Lung (tissue), 12 donors: ENCODE data around the gene BCL2L15. TPM values are rescaled to one million over a fixed set of nuclear protein-coding genes. Genes with fewer than 3 reads are reported as not detected.

Experiments used
- ATAC-seq: fragments of 200-7000 bp; cut with Tn5 transposase; one replicate; pipeline ENCODE4 v1.9.1; 2020; ENCODE audit warnings: moderate number of reproducible peaks; ENCODE audit not compliant: insufficient read depth, low FRiP score
- DNase-seq, 3 donors: peaks; one replicate each; pipeline ENCODE4 v3.0.0-alpha.2; 2013 to 2017
- H3K27ac ChIP-seq, 2 donors: one replicate each; pipeline ENCODE4 v1.5.1; 2013; ENCODE audit warnings: mild to moderate bottlenecking in 2 of 2, moderate library complexity in 2 of 2, control low read depth in 1 of 2, inconsistent platforms in 1 of 2, low read depth in 1 of 2, low read length in 1 of 2
- H3K27me3 ChIP-seq, 3 donors: one replicate each; pipeline ENCODE4 v1.5.1; 2013; ENCODE audit warnings: low read length in 2 of 3; ENCODE audit not compliant: control insufficient read depth in 3 of 3, insufficient read depth in 3 of 3
- H3K36me3 ChIP-seq, 4 donors: one replicate each; pipeline ENCODE4 v1.5.1; 2013; ENCODE audit warnings: low read length in 4 of 4, mild to moderate bottlenecking in 1 of 4, moderate library complexity in 1 of 4; ENCODE audit not compliant: control insufficient read depth in 4 of 4, insufficient read depth in 4 of 4
- H3K4me1 ChIP-seq, 5 donors: one replicate each; pipeline ENCODE4 v1.5.1; 2013; ENCODE audit warnings: low read length in 5 of 5, mild to moderate bottlenecking in 2 of 5, moderate library complexity in 1 of 5; ENCODE audit not compliant: control insufficient read depth in 5 of 5, insufficient read depth in 5 of 5
- H3K4me3 ChIP-seq: one replicate; pipeline ENCODE4 v1.5.1; 2013; ENCODE audit warnings: mild to moderate bottlenecking, control low read depth, moderate library complexity
- H3K9ac ChIP-seq, 2 donors: one replicate each; pipeline ENCODE4 v1.5.1; 2013; ENCODE audit warnings: low read length in 2 of 2, control low read depth in 1 of 2; ENCODE audit not compliant: insufficient read depth in 1 of 2
- H3K9me3 ChIP-seq, 4 donors: one replicate each; pipeline ENCODE4 v1.5.1; 2013; ENCODE audit warnings: low read length in 3 of 4, mild to moderate bottlenecking in 1 of 4, moderate library complexity in 1 of 4; ENCODE audit not compliant: control insufficient read depth in 4 of 4, insufficient read depth in 3 of 4
- CTCF ChIP-seq: IDR thresholded peaks from 2 replicates; pipeline ENCODE4 v1.5.1; 2012; ENCODE audit warnings: mild to moderate bottlenecking; ENCODE audit errors: control extremely low read depth, extremely low read depth
- WGBS, 2 donors: extraction: QIAGEN DNeasy Blood & Tissue Kit; methylation state at CpG; one replicate each; pipeline ENCODE4 v1.1.7; 2013; 5-methylcytosine and 5-hydroxymethylcytosine counted together
- polyA plus RNA-seq, 2 donors: library from polyadenylated mRNA; stranded (reverse); fragments of 200-250 nt; gene quantifications; one replicate each; pipeline ENCODE4 v1.2.1, GENCODE V29; 2013
- total RNA-seq, 2 donors: library from RNA; depleted of rRNA in 1 of 2; stranded (reverse); fragments of >200 nt in 1 of 2; gene quantifications; one replicate each; pipeline ENCODE4 v1.2.1, GENCODE V29; 2014 to 2021
- donor health status: control.
- donor health status: control.
- donor health status: Bipolar disorder and iron deficiency.
- donor health status: healthy.
- donor health status: DM: yes; HTN: yes; CAD: no.

Gene BCL2L15
- total and polyA plus RNA-seq, 4 donors = 1.9 to 7.0 (median 3.2) TPM

- ATAC-seq (no peak), DNase-seq (no peak)
- Histone ChIP-seq H3K27me3 (no peaks in the 10 kb centered on the region), H3K36me3 (no peaks in the 10 kb centered on the region), H3K4me3 (no peak overlapping the region), H3K27ac (no peak overlapping the region), H3K9ac (no peak overlapping the region), H3K4me1 (no peaks in the 10 kb centered on the region), H3K9me3 (no peaks in the 10 kb centered on the region)
- TF ChIP-seq CTCF = no peak
- WGBS, 2 donors = 69 to 71% methylated on average over 3 of the region's 3 CpGs
Observed at GRCh38 chr1:113850127-113850796, 37.1 kb downstream of the BCL2L15 start.

GRCh38 chr1:113849072-113849471 lies 38.3 kb downstream of the BCL2L15 start:
- H3K4me1 ChIP-seq = no peaks in the 10 kb centered on the region
- no peak overlapping the region for H3K27ac ChIP-seq
- ATAC-seq (no peak), DNase-seq (no peak)
- peaks cover 0 to 1% (median 0%) of the 10 kb centered on the region in 4 donors for H3K36me3 ChIP-seq
- no peaks in the 10 kb centered on the region for H3K27me3 ChIP-seq
- H3K4me3 ChIP-seq = no peak overlapping the region
- no peaks in the 10 kb centered on the region for H3K9me3 ChIP-seq
- TF ChIP-seq CTCF = no peak
- H3K9ac ChIP-seq = no peak overlapping the region

- no peak overlapping the region for H3K9ac ChIP-seq
- WGBS, 2 donors = 84 to 86% methylated on average over 2 of the region's 2 CpGs
- no peak for TF ChIP-seq CTCF
- no peaks in the 10 kb centered on the region for H3K4me1 ChIP-seq
- H3K36me3 ChIP-seq = peaks cover 0 to 1% (median 0%) of the 10 kb centered on the region in 4 donors
- ATAC-seq (no peak), DNase-seq (no peak)
- no peaks in the 10 kb centered on the region for H3K9me3 ChIP-seq
- no peak overlapping the region for H3K27ac ChIP-seq
- no peaks in the 10 kb centered on the region for H3K27me3 ChIP-seq
- no peak overlapping the region for H3K4me3 ChIP-seq
Observed at GRCh38 chr1:113846391-113847035, 40.9 kb downstream of the BCL2L15 start.
